OCI-LY1 (cell line): ENCODE data around the gene GABRA5.

Source experiments
- EZH2 ChIP-seq: fragments of 200-600 bp; sonication (generic), shearing (Covaris generic); IDR thresholded peaks from 2 replicates; pipeline ENCODE4 v1.8.0; 2017; ENCODE audit warnings: borderline replicate concordance, mixed run types, mild to moderate bottlenecking, antibody characterized with exemption, low read length, moderate library complexity, mixed read lengths
- TF ChIP-seq, protein P1 (sequence below): fragments of 200-600 bp; sonication (generic), shearing (Covaris generic); IDR thresholded peaks from 2 replicates; pipeline ENCODE4 v1.5.1; 2017; ENCODE audit warnings: mild to moderate bottlenecking, antibody characterized with exemption, low read length, moderate library complexity, mixed read lengths

- TF ChIP-seq, protein P1, sequence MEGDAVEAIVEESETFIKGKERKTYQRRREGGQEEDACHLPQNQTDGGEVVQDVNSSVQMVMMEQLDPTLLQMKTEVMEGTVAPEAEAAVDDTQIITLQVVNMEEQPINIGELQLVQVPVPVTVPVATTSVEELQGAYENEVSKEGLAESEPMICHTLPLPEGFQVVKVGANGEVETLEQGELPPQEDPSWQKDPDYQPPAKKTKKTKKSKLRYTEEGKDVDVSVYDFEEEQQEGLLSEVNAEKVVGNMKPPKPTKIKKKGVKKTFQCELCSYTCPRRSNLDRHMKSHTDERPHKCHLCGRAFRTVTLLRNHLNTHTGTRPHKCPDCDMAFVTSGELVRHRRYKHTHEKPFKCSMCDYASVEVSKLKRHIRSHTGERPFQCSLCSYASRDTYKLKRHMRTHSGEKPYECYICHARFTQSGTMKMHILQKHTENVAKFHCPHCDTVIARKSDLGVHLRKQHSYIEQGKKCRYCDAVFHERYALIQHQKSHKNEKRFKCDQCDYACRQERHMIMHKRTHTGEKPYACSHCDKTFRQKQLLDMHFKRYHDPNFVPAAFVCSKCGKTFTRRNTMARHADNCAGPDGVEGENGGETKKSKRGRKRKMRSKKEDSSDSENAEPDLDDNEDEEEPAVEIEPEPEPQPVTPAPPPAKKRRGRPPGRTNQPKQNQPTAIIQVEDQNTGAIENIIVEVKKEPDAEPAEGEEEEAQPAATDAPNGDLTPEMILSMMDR, result no peak
- TF ChIP-seq EZH2, result no peak
Measured at GRCh38 chr15:26910715-26911114, 43.9 kb downstream of the GABRA5 start.
